Measurements from ENCODE around the gene ELFN2.
"Not testable (repeated sequence)": the region's sequence is repeated elsewhere in the genome, so short reads cannot be mapped to it uniquely, and the experiment has no call there.

ELFN2 gene, protein sequence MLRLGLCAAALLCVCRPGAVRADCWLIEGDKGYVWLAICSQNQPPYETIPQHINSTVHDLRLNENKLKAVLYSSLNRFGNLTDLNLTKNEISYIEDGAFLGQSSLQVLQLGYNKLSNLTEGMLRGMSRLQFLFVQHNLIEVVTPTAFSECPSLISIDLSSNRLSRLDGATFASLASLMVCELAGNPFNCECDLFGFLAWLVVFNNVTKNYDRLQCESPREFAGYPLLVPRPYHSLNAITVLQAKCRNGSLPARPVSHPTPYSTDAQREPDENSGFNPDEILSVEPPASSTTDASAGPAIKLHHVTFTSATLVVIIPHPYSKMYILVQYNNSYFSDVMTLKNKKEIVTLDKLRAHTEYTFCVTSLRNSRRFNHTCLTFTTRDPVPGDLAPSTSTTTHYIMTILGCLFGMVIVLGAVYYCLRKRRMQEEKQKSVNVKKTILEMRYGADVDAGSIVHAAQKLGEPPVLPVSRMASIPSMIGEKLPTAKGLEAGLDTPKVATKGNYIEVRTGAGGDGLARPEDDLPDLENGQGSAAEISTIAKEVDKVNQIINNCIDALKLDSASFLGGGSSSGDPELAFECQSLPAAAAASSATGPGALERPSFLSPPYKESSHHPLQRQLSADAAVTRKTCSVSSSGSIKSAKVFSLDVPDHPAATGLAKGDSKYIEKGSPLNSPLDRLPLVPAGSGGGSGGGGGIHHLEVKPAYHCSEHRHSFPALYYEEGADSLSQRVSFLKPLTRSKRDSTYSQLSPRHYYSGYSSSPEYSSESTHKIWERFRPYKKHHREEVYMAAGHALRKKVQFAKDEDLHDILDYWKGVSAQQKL

DNA sequence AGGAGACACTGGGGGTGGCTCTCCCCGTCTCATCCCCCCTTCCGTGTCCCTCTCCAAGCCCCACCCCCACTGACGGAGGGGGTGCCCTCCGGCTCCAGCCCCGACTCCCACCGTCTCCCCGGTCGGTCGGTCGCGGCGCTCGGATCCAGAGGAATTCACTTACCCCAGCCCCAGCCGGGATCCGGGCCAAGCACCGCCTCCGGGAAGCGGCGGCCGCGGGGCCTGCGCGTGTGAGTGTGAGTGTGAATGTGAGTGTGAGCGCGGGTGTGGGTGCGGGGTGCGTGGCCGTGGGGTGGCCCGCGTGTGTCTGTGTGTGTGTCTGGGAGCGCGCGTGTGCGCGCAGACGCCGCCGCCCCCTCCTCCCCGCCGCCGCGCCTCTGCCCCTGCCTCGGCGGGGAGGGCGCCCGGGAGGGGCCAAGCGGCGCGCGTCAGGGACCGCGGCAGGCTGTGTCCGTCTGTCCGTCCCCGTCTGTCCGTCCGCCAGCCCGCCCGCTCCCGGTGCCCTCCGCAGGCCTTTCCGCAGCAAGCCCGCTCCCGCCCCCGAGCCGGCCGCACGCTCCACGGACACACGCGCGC is at the start of gene ELFN2:
ELFN2 (minus strand) TSS at position 345 of the 576 bp plus-strand sequence. CDS start 51,945 bp downstream, outside the sequence.
- no peak for DNase-seq

DNA sequence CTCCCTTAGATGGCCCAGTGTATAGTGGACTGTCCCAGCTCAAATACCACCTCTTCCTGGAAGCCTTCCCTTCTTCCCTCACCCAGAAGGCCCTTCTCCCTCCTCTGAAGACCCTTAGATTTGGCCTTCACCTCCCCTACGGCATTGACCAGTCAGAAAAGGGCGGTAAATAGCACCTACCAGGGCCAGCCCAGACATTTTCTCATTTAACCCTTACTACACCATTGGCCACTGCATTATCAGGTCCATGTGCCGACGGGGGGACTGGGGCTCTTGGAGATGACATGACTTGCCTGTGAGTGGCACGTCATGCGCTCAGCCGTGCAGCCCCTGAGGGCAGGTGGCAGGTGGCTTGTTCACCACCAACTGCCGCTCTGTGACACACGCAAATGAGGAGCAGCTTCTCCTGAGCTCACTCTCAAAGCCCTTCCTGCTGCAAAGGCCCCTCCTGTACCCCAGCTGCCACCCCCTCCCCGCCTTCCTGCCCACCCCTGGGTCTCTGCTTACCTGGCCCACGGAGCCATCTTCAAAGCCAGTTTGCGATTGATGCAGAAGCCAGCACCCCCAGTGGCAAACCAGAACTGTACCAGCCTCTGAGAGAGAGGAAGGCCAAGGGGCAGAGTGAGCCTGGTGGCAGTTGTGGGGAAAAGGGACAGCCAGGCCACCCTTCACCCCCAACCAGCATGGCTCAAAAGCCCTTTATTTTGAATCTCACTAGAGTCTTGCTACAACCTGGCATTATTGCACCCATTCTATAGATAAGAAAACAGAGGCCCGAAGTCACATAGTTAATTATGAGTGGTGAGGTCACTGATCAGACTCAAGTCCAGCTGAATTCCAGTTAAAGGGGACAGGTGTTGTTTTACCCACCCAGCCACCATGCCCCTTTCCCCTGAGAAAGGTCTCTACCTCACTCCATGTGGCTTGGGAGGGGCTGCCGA is 49.4 kb upstream of the ELFN2 start:
- no peak for DNase-seq

DNA sequence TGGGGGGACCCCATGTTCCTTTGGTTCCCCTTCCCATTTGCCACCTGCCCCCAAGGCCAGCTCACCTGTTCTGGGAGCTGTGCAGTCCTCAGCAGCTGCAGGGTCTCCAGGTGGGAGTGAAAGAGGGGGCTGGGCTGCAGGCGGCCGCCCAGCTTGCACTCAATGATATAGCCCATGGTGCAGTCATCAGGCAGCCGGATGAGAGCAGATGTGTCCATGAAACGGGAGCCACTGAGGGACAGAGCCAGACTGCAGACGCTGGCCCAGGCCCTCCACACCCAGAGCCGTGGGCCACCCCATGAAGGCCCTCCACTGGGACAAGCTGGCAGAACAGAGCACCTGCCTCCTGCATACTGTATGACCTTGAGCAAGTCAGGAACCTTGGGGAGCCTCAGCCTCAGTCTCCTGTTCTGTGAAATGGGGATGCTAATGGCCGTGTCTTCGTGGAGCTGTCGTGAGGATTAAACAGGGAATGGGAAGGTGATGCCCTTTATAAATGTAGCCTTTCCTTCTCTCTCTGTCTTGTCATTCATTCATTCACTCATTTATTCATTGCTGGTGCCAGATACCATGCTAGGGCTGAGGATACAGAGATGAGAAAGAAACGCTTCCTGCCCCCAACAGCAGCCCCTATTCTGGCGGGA is 47.3 kb upstream of the ELFN2 start:
- DNase-seq: no peak

DNA sequence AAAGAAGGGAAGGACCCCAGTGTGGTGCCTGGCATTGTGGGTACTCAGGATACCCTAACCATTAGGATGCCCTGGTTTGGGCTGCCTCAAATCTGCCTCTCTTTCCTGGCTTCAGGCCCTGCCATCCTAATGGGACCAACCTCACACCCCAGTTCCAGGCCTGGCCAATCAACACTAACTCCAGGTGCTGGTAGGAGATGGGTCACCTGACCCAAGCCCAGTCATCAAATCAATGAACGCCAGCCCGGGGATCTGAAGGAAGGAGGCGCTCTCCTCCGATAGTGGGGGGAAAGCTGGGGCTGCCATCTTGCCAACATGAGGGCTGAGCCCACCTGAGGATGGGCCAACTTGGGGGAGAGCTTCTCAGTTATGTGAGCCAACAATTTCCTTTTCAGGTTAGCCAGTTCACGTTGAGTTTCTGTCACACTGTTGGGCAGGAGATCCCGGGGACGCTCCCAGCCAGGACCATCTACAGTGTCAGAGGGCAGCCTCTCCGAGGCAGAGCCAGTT is 46.2 kb upstream of the ELFN2 start:
- no peak for DNase-seq

DNA sequence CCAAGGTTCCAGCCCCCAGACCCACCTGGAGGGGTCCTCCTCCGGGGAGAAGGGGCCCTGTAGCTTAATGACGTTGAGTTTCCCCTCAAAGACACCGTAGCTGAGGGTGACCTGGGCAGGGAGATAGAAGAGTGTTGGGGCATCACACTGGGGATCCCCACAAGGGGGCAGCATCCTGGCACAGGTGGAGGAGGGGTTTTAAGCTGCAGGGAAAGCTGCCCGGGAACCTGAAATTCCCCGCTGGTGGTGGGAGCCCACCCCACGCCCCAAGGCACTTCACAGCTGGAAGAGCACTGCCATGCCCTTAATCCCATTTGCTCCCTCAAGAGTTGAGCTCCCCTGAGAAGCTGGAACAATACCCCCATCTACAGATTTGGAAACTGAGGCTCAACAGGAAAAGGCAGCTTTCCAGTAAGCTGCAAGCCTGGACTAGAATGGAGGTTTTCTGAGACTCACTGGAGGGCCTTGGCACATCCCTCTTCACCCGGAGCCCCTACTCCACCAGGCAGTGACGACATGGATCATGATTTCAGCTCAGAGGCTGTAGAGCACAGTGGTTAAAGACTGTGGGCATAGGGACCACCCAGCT is 45.2 kb upstream of the ELFN2 start:
- no peak for DNase-seq

DNA sequence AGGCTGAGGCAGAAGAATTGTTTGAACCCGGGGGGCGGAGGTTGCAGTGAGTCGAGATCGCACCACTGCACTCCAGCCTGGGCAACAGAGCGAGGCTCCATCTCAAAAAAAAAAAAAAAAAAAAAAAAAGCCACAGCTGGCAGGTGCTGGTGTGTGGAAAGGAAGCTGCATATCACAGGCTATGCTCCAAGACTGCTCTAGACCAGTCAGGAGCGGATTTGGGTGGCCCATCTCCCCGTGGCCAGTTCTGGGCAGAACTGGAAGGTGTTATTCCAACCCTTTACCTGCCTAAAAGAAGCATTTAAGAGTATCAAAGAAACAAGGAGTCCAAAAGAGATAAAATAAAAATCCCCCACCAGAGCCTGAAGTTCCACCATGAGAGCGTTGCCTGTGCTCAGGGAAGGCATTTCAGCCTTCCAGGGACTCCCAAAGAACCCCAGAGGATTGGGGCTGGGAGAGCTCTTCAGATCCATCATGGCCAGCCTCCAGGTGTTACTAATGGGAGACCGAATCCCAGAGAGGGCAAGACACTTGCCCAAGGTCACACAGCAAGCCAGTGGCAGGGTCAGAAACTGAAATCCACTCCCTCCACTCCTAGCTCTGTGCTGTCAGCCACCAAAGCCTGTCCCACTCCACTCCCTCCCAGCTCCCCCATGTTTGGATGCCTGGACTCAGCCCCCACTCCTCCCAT is 44.6 kb upstream of the ELFN2 start:
- DNase-seq: no peak

DNA sequence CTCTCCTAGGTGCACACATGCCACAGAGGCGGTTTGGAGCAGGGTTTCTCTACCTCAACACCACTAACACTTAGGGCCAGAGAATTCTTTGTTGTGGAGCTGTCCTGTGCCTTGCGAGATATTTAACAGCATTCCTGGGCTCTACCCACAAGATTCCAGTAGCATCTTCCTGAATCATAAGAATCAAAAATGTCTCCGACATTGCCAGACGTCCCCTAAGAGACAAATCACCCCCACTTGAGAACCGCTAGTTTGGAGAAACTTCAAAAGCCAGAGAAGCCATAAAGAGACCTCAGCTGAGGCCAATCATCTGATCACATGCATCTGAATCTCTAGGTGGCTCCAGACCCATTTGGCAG is 42.8 kb upstream of the ELFN2 start:
- no peak for DNase-seq

DNA sequence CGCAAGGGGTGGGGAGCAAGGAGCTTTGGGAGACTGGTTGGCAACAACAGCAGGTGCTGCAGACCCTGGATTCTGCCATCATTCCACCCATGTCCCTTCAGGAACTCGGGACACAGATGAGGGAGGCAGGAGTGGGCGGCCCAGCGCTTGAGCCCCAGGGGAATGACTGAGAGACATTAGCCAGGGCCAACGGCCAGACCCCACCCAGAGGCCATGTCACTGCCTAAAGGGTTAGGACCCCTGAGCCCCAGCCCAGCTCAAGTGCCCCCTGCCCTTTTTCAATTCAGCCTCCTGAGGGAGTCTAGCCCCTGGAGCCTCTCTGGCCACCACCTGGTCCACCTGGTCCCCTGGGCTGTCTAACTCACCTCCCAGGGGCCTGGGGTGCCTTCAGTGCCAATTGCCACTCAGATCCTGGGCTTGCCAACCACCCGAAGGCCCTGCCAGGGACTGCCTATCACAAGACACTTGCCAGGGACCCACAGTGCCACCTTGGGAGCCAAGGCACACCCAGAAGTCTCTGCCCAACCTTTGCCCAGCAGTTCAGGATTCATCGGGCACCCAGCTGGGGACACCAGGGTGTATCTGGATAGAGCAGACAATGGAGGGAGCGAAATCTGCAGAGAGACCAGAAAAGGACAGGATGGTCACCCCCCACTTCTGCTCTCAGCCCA is 42.3 kb upstream of the ELFN2 start:
- no peak for DNase-seq

DNA sequence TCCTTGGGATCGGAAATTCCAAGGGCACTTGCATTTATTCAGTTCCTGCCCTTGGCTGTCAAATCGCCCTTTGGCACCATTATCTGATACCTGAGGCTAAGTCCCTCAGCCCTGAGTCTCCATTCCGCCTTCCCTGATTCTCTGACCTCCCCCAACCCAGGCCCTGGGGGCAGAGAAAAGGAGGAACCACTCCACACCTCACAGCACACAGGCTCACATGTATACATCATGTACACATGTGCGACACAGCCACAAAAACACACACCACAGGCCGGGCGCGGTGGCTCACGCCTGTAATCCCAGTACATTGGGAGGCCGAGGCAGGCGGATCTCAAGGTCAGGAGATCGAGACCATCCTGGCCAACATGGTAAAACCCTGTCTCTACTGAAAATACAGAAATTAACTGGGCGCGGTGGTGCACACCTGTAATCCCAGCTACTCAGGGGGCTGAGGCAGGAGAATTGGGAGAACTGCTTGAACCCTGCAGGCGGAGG is 41.0 kb upstream of the ELFN2 start:
- not testable (repeated sequence) for DNase-seq

DNA sequence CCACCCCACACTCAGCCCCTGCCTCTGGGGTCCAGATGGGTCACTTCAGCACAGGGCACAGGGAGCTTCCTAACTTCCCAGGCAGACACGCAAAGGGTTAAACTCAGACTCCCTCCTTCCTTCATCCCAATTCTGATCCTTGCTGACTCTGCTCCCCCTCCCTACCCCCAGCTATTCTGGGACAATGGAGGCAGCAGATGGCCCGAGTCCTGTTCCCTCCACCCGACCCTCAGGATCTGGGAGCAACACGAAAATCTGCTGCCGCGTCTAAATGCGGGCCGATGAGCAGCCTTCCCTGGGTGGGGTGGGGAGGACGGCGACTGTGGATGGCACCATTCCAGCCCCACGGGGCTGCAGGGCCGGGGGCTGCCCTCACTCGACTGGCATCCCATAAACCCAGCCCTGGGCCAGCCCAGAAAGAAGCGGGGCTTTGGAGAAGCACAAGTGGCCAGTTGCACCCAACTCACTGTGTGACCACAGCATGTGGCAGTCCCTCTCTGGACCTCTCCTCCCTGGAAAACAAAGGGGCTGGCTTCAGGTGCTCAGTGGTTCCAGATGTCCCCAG is 40.2 kb upstream of the ELFN2 start:
- DNase-seq: no peak

DNA sequence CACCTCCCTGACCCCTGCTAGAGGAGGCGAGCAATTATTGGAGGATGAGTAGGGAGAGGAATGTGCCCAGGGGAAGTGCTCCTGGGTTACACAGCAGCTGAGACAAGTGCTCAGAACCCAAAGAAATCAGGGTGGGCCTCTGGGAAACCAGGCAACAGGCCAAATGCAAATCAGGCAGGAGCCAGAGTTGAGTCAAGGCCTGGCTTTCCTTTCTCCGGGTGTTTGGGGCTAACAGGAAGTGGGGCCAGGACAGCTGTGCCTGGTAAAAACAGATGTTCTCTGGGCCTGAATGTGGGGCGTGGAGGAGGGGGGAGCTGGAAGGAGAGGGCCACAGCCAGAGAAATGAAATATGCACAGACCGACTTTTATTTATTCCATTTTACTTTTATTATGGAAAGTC is 36.9 kb upstream of the ELFN2 start:
- DNase-seq: no peak

DNA sequence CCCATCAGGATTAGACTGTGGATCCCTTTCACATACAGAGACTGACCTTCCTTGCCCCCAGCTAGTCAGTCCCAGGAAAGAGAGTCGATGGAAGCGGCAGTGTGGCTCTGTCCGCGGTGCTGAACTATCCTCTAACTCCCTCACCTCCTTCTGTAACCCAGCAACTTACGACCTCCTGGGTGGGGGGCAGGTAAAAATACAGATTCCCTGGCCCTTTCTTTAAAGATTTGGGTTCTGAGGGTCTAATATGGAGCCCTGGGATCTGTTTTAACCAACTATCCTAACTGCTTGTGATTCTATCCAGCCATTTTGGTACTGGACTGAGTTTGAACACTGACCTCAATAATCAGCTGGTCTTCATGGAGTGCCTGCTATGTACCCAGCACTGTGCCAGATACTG is 35.7 kb upstream of the ELFN2 start:
- DNase-seq: no peak

DNA sequence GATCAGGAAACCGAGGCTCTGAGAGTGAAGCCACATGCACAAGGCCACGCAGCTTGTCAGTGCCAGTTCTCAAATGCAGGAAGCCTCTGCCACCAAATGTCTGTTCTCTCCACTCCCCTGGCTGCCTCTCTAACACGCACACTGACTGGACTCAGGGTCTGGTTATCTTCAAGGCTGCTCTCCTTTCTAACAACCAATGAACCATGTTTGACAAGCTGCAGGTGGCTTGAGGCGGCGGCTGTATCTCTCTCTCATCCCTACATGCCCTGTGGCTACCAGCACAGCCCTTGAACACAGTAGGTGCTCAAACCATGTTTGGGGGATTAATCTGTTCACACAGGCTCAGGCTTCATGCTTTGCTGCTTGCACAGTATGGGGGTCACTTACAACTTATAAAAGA is 35.2 kb upstream of the ELFN2 start:
- DNase-seq: no peak

DNA sequence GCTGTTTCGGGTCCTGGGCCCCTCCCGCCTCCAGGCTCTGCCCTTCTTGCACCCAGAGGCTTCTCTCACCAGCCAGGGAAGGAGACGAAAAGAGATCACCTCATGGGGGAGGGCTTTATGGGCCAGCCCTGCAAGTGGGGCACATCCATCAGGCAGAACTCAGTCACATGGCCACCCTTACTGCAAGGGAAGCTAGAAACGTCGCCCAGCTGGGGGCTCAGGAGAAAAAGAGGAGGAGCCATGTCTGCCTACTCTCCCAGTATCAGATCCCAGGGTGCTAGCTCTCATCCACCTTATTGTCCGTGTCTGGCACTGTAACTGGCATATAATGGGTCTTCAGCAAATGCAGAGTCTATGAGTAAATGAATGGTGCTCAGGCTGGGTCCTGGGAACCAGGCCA is 34.7 kb upstream of the ELFN2 start:
- DNase-seq: no peak

DNA sequence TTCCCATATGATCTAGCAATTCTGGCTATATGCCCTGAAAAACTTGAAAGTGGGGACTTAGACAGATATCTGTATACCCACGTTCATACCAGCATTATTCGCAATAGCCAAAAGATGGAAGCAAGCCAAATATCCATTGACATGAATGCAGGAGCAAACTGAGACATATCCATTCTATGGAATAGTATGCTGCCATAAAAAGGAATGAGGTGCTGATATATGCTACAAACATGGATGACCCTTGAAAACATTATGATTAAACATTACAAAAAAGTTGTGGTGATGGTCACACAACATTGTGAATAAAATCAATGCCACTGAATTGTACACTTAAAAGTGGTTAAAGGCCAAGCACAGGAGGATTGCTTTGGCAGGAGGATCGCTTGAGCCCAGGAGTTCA is 33.4 kb upstream of the ELFN2 start:
- DNase-seq: no peak

DNA sequence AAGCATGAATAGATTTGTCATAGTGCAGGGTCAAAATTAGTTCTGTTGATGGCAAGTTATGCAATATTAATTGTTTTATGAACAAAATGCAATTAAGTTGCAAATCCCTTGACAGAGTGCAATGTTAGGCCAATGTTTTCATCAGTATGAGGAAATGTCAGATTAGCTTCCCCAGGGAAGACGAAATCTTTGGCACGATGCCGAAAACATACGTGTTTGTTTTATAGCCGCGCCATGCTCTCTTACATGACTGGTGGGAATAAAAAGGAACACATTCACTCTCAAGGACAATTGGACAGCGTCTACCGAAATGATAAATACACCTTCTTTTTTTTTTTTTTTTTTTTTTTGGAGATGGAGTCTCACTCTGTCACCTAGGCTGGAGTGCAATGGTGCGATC is 31.9 kb upstream of the ELFN2 start:
- DNase-seq: no peak

DNA sequence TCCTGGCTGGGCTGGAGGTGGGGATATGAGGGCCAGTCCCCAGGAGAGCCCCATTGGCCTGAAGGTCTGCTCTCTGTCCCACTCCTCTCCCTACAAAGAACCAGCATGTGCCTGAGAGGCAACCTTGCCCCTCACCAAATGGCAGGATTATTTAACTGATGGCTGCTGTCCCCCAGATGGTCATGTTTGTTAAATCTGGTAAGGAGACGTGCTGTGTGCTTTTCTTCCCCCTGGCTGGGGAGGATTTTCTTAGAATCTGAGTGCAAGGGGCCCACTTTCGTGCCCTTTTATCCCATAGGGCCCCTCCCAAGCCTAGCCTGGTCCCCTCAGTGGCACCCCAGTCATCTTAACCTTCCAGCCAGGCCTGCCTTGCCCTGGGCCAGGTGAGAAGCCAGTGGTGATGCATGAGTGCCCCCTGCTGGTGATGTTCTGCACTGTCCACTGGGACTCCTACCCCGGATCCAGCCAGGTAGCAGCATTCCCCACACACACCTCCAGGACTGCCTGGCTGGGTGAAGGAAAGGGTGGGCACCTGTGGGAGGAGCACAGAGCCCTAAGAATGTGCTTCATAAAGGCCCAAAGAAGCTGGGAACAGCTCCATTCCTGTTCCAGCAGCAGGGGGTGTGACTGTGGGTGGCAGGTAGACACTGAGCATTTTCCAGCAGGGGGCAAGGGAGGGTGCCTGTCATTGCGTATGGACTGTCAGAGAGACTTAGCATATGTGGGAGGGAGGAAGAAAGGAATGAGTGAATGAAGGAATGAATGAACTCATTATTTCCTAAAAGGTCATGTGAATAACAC is 30.0 kb upstream of the ELFN2 start:
- DNase-seq: peak; percentile 24

DNA sequence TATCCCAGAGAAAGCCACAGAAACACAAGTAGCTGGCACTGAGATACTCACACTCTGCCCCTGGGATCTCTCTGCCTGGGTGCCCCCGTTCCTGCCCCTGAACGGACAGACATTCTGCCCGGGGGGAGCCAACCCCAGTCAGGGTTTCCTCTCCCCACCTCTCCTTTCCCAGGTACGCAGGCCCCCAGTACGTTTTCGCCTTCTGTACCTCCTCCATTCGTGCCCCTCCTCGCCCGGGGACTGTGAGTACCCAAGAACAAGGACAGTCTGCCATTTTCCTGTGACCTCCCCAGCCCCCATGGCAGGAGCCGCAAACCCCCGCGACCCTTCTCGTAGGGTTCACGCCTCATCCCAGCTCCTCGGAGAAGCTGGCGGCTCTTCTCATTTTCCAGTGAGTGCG is 29.1 kb upstream of the ELFN2 start:
- DNase-seq: no peak

DNA sequence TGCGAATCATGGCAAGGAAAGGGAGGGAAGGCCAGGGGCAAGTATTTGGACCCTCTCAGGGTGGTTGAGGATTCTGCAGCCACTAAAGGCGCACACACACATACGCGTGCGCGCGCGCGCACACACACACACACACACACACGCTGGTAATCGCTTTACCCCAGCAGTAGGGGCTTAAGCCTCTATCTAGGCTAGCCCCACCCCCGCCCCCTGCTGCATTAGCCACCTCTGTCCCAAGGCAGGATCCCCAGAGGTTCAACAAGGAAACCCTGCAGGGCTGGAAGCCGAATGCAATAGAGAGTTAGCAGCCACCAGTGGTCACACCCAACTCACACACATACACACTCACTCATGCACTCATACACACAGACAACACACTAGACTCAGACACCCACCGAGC is 28.6 kb upstream of the ELFN2 start:
- no peak for DNase-seq
